ENCODE data around the gene ALG12. TPM values are rescaled to one million over a fixed set of nuclear protein-coding genes. Genes with fewer than 3 reads are reported as not detected.

Gene ALG12
- polyA plus RNA-seq, 3 donors, result 7.2 to 9.5 (median 9.0) TPM

DNA sequence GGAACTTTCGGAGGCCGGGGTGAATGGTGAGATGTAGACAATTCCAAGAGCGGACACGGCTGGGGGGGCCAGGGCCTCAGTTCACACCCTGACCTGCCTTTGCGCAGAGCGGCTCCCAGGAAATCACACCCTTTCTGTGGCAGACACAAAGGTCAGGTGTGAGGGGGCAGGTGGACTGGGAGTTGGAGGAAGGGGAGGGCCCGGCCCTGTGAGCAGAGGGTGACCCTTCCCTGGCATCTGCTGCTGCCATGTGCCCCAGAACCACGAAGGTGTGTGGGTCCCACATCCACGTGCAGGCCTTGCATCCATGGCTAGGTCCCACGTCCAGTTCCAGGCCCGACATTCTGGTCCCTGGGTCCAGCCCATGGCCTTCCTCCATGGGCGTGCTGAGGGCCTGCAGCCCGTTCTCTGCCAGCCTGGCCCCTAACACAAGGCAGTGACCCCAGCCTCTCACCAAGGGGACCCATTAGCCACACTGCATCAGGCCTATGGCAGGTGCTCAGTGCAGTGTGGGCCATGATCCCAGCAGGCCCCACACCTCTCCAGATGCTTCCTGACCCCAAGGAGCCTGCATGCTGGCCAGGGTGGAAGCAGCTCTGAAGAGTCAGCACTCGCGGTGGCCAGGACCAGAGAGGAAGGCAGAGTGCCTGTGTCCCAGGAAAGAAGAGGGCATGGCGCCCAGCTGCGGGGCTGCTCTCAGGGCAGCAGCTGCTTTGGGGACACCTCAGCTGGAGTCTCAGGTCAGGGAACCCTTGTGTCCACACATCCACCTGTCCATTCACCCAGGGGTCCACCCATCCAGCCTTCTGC, 23.5 kb upstream of the ALG12 start:
- intact Hi-C loops (cut with micrococcal nuclease), result no loop called here
- peaks cover 0 to 4% of the 10 kb centered on the region in 2 donors for H3K36me3 Mint-ChIP-seq
- WGBS (ENCODE audit: insufficient coverage), result 99% methylated on average over 15 of the region's 17 CpGs
- Histone ChIP-seq H2AFZ (ENCODE audit: insufficient read depth, low read depth, low read length, poor library complexity, severe bottlenecking) (no peak overlapping the region), H3K9me3 (replicated peaks in 1 of 2; ENCODE audit: control insufficient read depth in 1 of 2, insufficient read depth in 1 of 2, low read length in 2 of 2) (peaks cover 0 to 5% of the 10 kb centered on the region in 2 donors), H3K27me3 (ENCODE audit: control insufficient read depth in 2 of 2, insufficient read depth in 2 of 2, low read length in 2 of 2) (no peaks in the 10 kb centered on the region), H3K4me2 (replicated peaks; ENCODE audit: extremely low read depth, low read length, poor library complexity, severe bottlenecking) (no peak overlapping the region), H3K9ac (ENCODE audit: insufficient read depth, low read length, poor library complexity, severe bottlenecking) (no peak overlapping the region), H4K20me1 (ENCODE audit: insufficient read depth, low read length) (no peaks in the 10 kb centered on the region), H3K79me2 (ENCODE audit: insufficient read depth, low read length) (no peaks in the 10 kb centered on the region), H3K36me3 (replicated peaks in 1 of 2; ENCODE audit: control insufficient read depth in 1 of 2, insufficient read depth in 2 of 2, low read length in 2 of 2) (no peaks in the 10 kb centered on the region), H3K4me1 (ENCODE audit: control insufficient read depth in 1 of 2, insufficient read depth in 2 of 2, low read length in 2 of 2) (peaks cover 17 to 24% of the 10 kb centered on the region in 2 donors), H3K27ac (ENCODE audit: low read depth in 1 of 2, low read length in 2 of 2) (no peak overlapping the region), H3K4me3 (replicated peaks in 1 of 3; ENCODE audit: low read depth in 2 of 3, low read length in 3 of 3) (no peak overlapping the region)
- TF ChIP-seq, protein P1, sequence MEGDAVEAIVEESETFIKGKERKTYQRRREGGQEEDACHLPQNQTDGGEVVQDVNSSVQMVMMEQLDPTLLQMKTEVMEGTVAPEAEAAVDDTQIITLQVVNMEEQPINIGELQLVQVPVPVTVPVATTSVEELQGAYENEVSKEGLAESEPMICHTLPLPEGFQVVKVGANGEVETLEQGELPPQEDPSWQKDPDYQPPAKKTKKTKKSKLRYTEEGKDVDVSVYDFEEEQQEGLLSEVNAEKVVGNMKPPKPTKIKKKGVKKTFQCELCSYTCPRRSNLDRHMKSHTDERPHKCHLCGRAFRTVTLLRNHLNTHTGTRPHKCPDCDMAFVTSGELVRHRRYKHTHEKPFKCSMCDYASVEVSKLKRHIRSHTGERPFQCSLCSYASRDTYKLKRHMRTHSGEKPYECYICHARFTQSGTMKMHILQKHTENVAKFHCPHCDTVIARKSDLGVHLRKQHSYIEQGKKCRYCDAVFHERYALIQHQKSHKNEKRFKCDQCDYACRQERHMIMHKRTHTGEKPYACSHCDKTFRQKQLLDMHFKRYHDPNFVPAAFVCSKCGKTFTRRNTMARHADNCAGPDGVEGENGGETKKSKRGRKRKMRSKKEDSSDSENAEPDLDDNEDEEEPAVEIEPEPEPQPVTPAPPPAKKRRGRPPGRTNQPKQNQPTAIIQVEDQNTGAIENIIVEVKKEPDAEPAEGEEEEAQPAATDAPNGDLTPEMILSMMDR (IDR thresholded peaks at IDR 0.05), result no peak
- no peak overlapping the region for H3K4me3 Mint-ChIP-seq
- H3K4me1 Mint-ChIP-seq, result peaks cover 10% of the 10 kb centered on the region
- peak overlapping the region in 2 of 7 donors; percentile 41 to 73 for H3K27ac Mint-ChIP-seq
- DNase-seq, result no peak
- peaks cover 0 to 17% (median 7%) of the 10 kb centered on the region in 7 donors for H3K9me3 Mint-ChIP-seq
- peaks cover 0 to 8% (median 6%) of the 10 kb centered on the region in 3 donors for H3K27me3 Mint-ChIP-seq (ENCODE audit: low read depth in 3 of 3)

DNA sequence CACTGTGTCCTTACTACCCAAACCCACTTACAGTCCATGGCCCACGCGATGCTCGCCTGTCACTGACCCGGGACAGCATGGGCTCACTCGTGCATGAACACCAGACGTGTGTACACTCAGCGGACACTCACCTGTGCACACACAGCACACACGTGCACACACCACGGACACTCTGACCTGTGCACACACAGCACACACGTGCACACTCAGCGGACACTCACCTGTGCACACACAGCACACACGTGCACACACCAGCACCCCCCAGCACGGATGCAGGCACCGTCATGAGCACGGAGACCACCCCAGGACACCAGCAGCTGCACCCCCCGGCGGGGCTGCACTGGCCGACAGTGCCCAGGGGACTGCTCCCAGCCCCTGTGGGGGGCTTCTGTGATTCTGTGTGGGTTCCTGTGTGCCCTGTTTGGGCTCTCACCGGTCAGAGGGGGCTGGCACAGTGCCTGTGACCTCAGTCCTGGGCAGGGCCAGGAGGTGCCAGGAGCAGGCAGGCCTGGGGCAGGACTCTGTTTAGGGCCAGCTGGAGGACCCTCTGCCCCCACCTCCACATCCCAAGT, 20.4 kb upstream of the ALG12 start:
- Histone ChIP-seq H3K79me2 (ENCODE audit: insufficient read depth, low read length) (peaks cover 6% of the 10 kb centered on the region), H3K4me1 (ENCODE audit: control insufficient read depth in 1 of 2, insufficient read depth in 2 of 2, low read length in 2 of 2) (peaks cover 26% of the 10 kb centered on the region in 2 donors), H3K9ac (ENCODE audit: insufficient read depth, low read length, poor library complexity, severe bottlenecking) (no peak overlapping the region), H3K27ac (ENCODE audit: low read depth in 1 of 2, low read length in 2 of 2) (no peak overlapping the region), H3K4me2 (replicated peaks; ENCODE audit: extremely low read depth, low read length, poor library complexity, severe bottlenecking) (no peak overlapping the region), H3K27me3 (ENCODE audit: control insufficient read depth in 2 of 2, insufficient read depth in 2 of 2, low read length in 2 of 2) (no peaks in the 10 kb centered on the region), H4K20me1 (ENCODE audit: insufficient read depth, low read length) (no peaks in the 10 kb centered on the region), H3K36me3 (replicated peaks in 1 of 2; ENCODE audit: control insufficient read depth in 1 of 2, insufficient read depth in 2 of 2, low read length in 2 of 2) (no peaks in the 10 kb centered on the region), H3K4me3 (replicated peaks in 1 of 3; ENCODE audit: low read depth in 2 of 3, low read length in 3 of 3) (no peak overlapping the region), H3K9me3 (replicated peaks in 1 of 2; ENCODE audit: control insufficient read depth in 1 of 2, insufficient read depth in 1 of 2, low read length in 2 of 2) (no peaks in the 10 kb centered on the region), H2AFZ (ENCODE audit: insufficient read depth, low read depth, low read length, poor library complexity, severe bottlenecking) (no peak overlapping the region)
- Mint-ChIP-seq H3K27ac (peak overlapping the region in 2 of 7 donors; percentile 27 to 32), H3K9me3 (peaks cover 0 to 7% (median 5%) of the 10 kb centered on the region in 7 donors), H3K27me3 (ENCODE audit: low read depth in 3 of 3) (peaks cover 0 to 8% (median 6%) of the 10 kb centered on the region in 3 donors), H3K4me3 (no peak overlapping the region), H3K36me3 (no peaks in the 10 kb centered on the region), H3K4me1 (peaks cover 12% of the 10 kb centered on the region)
- intact Hi-C loops (cut with micrococcal nuclease), result loop anchor here in 1 of 2 donors (10.0 kb wide), 1 partner anchor 596 kb away; the partner anchor contains the start of gene TYMP
- DNase-seq, result no peak
- TF ChIP-seq, protein P1 (IDR thresholded peaks at IDR 0.05), result no peak
- 94% methylated on average over 16 of the region's 19 CpGs for WGBS (ENCODE audit: insufficient coverage)

All from CD14-positive monocyte (primary cell).